Heart left ventricle (tissue), 16 donors: Measurements from ENCODE around the gene UQCC5. TPM values are rescaled to one million over a fixed set of nuclear protein-coding genes. Genes with fewer than 3 reads are reported as not detected.

Experiments used
- ATAC-seq, 4 donors: fragments of 200-7000 bp; cut with Tn5 transposase; one replicate each; pipeline ENCODE4 v1.9.1; 2020 to 2022; ENCODE audit warnings: moderate library complexity in 4 of 4, mild to moderate bottlenecking in 3 of 4, moderate number of reproducible peaks in 1 of 4
- DNase-seq, 5 donors: peaks; one replicate each; pipeline ENCODE4 v3.0.0-alpha.2; 2020
- H3K27ac ChIP-seq, 12 donors: fragments of 200-600 bp; sonication (generic) in 4 of 12; one replicate each; pipeline versions ENCODE4 v1.5.0 to v1.8.0; 2016 to 2022; ENCODE audit warnings: mild to moderate bottlenecking in 2 of 12
- H3K27me3 ChIP-seq, 9 donors: fragments of 200-600 bp; sonication (generic) in 2 of 9; one replicate each; pipeline versions ENCODE4 v1.5.1 to v1.8.0; 2016 to 2022; ENCODE audit warnings: mild to moderate bottlenecking in 3 of 9
- H3K36me3 ChIP-seq, 9 donors: fragments of 200-600 bp; sonication (generic) in 2 of 9; one replicate each; pipeline versions ENCODE4 v1.5.0 to v1.8.0; 2018 to 2022; ENCODE audit warnings: mild to moderate bottlenecking in 2 of 9
- H3K4me1 ChIP-seq, 12 donors: fragments of 200-600 bp; sonication (generic) in 4 of 12; one replicate each; pipeline versions ENCODE4 v1.5.0 to v1.8.0; 2016 to 2022; ENCODE audit warnings: mild to moderate bottlenecking in 3 of 12
- H3K4me3 ChIP-seq, 12 donors: fragments of 200-600 bp; sonication (generic) in 4 of 12; one replicate each; pipeline versions ENCODE4 v1.5.0 to v1.8.0; 2017 to 2022; ENCODE audit warnings: mild to moderate bottlenecking in 9 of 12, moderate library complexity in 4 of 12
- H3K9me3 ChIP-seq, 12 donors: fragments of 200-600 bp; sonication (generic) in 4 of 12; one replicate each; pipeline versions ENCODE4 v1.5.0 to v1.8.0; 2016 to 2022; ENCODE audit warnings: mild to moderate bottlenecking in 1 of 12
- POLR2A ChIP-seq, 2 donors: fragments of 450-650 bp; IDR thresholded peaks; one replicate each; pipeline ENCODE4 v1.6.1; 2017; ENCODE audit warnings: antibody characterized with exemption in 2 of 2, mild to moderate bottlenecking in 2 of 2, moderate library complexity in 2 of 2
- WGBS, 4 donors: extraction: QIAGEN DNeasy Blood & Tissue Kit in 2 of 4; methylation state at CpG; one replicate each; pipeline versions ENCODE4 v1.1.5 to v1.1.7; 2013 to 2018; 5-methylcytosine and 5-hydroxymethylcytosine counted together
- intact Hi-C, 10 donors: fragments of 100-400 bp; cut with DNase I; formaldehyde crosslinking; loops; one replicate each; pipeline versions ENCODE4 v1.11.1 to v1.14.2; 2022
- polyA plus RNA-seq, 2 donors: library from polyadenylated mRNA; stranded (reverse); fragments of 200-250 nt; gene quantifications; one replicate each; pipeline ENCODE4 v1.2.3, GENCODE V29; 2013
- total RNA-seq, 9 donors: library from RNA; depleted of rRNA in 2 of 9; stranded (reverse); fragments of >200 nt in 2 of 9; fragmentation: NEBNext Ultra II Directional in 3 of 9; extraction: Animal tissue kit (Norgen Biotek cat#: 25700) in 3 of 9; gene quantifications; one replicate each; pipeline versions ENCODE4 v1.1.0 to v1.2.4, GENCODE V29; 2016 to 2023
- TF ChIP-seq, protein P1 (sequence below), 12 donors: fragments of 200-600 bp; sonication (generic) in 4 of 12; IDR thresholded peaks; one replicate each; pipeline versions ENCODE4 v1.5.0 to v1.8.0; 2018 to 2022; ENCODE audit warnings: antibody characterized with exemption in 12 of 12, mild to moderate bottlenecking in 5 of 12
- donor health status: ischemic (EF 13 %, LVEDD 7.1; RV severe dilation, severe dysfunction).
- donor health status: healthy with polysubstance abuse.
- donor health status: DM: no; HTN: yes; CAD: no.
- donor health status: DM: no; HTN: no; CAD: no.
- donor health status: ischemic (EF 25% LVEDD 6.9; RV normal size, moderate dysfunction).
- donor health status: ischemic (EF 25% LVEDD 5.7; RV mildly dilated, moderate dysfunction).
- donor health status: healthy.
- donor health status: DM: yes; HTN: yes; CAD: no.
- donor health status: ischemic (EF 35%, LVEDD 5.7; RV mildly dilated, moderate dysfunction).
- donor health status: nonischemic (EF 11% LVEDD 7.7; RV severe dilation, severe dysfunction).
- donor health status: DM: yes; HTN: yes; CAD: no.
- donor health status: PGD.
- donor health status: ischemic (EF 29% LVEDD 5.4; RV normal size, mild dysfunction).
- donor health status: nonischemic (EF 23%, LVEDD 6.1; RV moderate dilation, normal function).

UQCC5 gene
- total and polyA plus RNA-seq, 11 donors: 2.0 to 113 (median 59.2) TPM

- peak within 1 kb of the TSS; percentile 12 to 93 (median 88) for H3K27ac ChIP-seq
- WGBS, 4 donors: 1 to 6% (median 2%) methylated on average over 17 to 91 of the region's 91 CpGs
- peaks cover 0 to 3% (median 0%) of the 10 kb centered on the region in 9 donors for H3K36me3 ChIP-seq
- DNase-seq (peak; percentile 80 to 89 (median 82)), ATAC-seq (peak in 2 of 4 donors; percentile 24 to 41)
- intact Hi-C loops: loop anchor here in 2 of 10 donors (5.0 kb wide), 2 partner anchors 36 to 51 kb away; partner anchors contain the start of gene STAB1 (in 1 of the 2)
- H3K4me1 ChIP-seq: peaks cover 4 to 87% (median 69%) of the 10 kb centered on the region in 12 donors
- no peaks in the 10 kb centered on the region for H3K27me3 ChIP-seq
- H3K9me3 ChIP-seq: no peaks in the 10 kb centered on the region
- peak within 1 kb of the TSS; percentile 51 to 77 (median 64) for H3K4me3 ChIP-seq
- TF ChIP-seq POLR2A (IDR thresholded peaks at IDR 0.05): peak in 1 of 2 donors; percentile 23
- TF ChIP-seq, protein P1, sequence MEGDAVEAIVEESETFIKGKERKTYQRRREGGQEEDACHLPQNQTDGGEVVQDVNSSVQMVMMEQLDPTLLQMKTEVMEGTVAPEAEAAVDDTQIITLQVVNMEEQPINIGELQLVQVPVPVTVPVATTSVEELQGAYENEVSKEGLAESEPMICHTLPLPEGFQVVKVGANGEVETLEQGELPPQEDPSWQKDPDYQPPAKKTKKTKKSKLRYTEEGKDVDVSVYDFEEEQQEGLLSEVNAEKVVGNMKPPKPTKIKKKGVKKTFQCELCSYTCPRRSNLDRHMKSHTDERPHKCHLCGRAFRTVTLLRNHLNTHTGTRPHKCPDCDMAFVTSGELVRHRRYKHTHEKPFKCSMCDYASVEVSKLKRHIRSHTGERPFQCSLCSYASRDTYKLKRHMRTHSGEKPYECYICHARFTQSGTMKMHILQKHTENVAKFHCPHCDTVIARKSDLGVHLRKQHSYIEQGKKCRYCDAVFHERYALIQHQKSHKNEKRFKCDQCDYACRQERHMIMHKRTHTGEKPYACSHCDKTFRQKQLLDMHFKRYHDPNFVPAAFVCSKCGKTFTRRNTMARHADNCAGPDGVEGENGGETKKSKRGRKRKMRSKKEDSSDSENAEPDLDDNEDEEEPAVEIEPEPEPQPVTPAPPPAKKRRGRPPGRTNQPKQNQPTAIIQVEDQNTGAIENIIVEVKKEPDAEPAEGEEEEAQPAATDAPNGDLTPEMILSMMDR (IDR thresholded peaks at IDR 0.05): peak in 7 of 12 donors; percentile 7 to 39 (median 27)
Measured at GRCh38 chr3:52533623-52534280, 2.7 kb upstream of the UQCC5 start, which contains the start of gene NT5DC2. Gene NT5DC2, minus strand, starts transcription at chr3:52533857. Its CDS starts 120 bp downstream, at chr3:52533737.

DNA sequence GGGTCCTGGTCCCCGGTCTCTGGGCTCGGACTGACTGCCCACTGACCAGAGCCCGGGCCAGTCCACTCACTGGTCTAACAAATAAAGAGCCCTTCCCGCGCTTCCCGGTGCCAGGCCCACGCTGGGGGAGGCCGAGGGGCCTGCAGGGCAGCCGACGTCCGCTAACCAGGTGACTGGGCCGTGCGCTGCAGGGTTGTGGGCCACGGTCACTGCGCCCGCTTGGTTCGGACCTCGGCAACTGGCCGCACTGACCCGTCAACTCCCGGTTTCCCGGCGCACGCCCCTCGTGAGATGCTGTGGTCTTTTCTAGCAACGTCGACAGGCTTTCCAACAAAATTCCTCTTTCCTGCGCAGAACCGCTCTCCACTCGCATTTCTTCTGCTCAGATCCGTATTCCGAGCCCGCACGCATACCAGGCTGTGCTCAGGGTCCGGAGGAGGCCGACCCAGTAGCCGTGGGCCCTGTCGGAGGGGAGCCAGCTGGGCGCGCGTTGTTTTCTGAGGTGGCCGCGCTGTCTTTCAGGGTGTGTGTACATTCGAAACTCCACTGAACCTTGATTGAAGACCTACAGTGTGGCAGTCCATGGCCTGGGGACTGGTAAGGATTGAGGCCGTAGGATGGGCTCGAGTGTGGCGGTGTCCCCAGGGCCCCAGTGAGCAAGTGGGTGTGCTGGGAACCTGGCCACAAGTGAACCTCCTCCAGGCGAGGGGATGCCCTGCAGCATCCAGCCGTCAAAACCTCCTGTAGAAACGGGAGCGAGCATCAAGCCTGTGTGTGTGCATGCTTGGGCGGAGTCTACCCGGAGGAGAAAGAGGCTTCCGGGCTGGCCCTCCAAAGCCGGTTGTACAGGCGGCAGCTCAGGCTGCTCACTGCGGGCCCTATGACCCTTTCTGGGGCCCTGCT is 1.9 kb upstream of the UQCC5 start:
- DNase-seq: peak in 4 of 5 donors; percentile 29 to 72 (median 36)
- no peaks in the 10 kb centered on the region for H3K9me3 ChIP-seq
- peak overlapping the region; percentile 3 to 88 (median 82) for H3K27ac ChIP-seq
- H3K4me3 ChIP-seq: peak overlapping the region; percentile 34 to 77 (median 59)
- no peaks in the 10 kb centered on the region for H3K27me3 ChIP-seq
- no peak for TF ChIP-seq POLR2A (IDR thresholded peaks at IDR 0.05)
- TF ChIP-seq, protein P1 (IDR thresholded peaks at IDR 0.05): no peak
- H3K36me3 ChIP-seq: peaks cover 0 to 5% (median 0%) of the 10 kb centered on the region in 9 donors
- intact Hi-C loops: loop anchor here in 8 of 10 donors (5.0 kb wide), 5 partner anchors 37 to 148 kb away; partner anchors contain the start of genes NISCH (in 1 of the 8) and STAB1 (in 1 of the 8)
- ATAC-seq: no peak
- H3K4me1 ChIP-seq: peaks cover 4 to 87% (median 71%) of the 10 kb centered on the region in 12 donors
- 57 to 73% (median 61%) methylated on average over 47 to 57 of the region's 57 CpGs for WGBS, 4 donors

DNA sequence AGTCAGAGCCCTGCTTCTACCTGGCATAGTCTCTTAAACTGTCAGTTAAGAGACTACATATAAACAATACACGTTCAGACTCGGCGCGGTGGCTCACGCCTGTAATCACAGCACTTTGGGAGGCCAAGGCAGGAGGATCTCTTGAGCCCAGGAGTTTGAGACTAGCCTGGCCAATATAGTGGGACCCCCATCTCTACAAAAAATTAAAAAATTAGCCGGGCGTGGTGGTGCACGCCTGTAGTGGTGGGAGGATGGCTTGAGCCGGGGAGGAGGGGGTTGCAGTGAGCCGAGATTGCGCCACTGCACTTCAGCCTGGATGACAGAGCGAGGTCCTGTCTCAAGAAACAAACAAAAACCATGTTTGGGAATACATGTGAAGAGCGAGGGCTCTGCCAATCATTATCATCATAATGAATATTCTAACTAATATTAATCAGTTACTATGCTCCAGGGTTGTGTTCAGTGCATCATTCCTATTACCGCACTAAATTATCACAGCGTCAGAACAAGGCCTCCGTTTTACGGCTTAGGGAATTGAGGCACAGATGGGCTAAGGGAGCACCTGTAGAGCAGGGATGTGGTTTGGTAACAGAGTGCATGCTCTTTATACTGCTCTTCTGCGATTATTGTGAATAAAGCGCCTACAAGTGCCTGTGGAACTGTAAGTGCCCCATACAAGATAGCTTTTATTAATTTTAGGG is 844 bp upstream of the UQCC5 start:
- TF ChIP-seq, protein P1 (IDR thresholded peaks at IDR 0.05): no peak
- TF ChIP-seq POLR2A (IDR thresholded peaks at IDR 0.05): no peak
- Histone ChIP-seq H3K9me3 (no peaks in the 10 kb centered on the region), H3K27me3 (no peaks in the 10 kb centered on the region), H3K36me3 (peaks cover 0 to 15% (median 5%) of the 10 kb centered on the region in 9 donors), H3K4me1 (peaks cover 4 to 87% (median 64%) of the 10 kb centered on the region in 12 donors), H3K27ac (peak overlapping the region in 11 of 12 donors; percentile 22 to 95 (median 68)), H3K4me3 (peak overlapping the region in 9 of 12 donors; percentile 45 to 88 (median 73))
- intact Hi-C loops: loop anchor here in 7 of 10 donors (2.0 to 5.0 kb wide), 5 partner anchors 53 to 147 kb away; partner anchors contain the start of gene NISCH (in 1 of the 7)
- WGBS, 4 donors: 86 to 92% (median 90%) methylated on average over 19 of the region's 19 CpGs
- DNase-seq: peak in 1 of 5 donors; percentile 26
- no peak for ATAC-seq
